Lower leg skin (tissue), 4 donors: ENCODE data around the gene MAMDC2. TPM values are rescaled to one million over a fixed set of nuclear protein-coding genes. Genes with fewer than 3 reads are reported as not detected.

Experiments used
- DNase-seq, 2 donors: peaks; one replicate each; pipeline ENCODE4 v3.0.0-alpha.2; 2019; ENCODE audit warnings: low spot score in 2 of 2
- H3K4me3 ChIP-seq: fragments of 200-600 bp; sonication (generic); 2 replicates; pipeline ENCODE4 v1.5.1; 2017; ENCODE audit warnings: mild to moderate bottlenecking, low read depth; ENCODE audit not compliant: poor library complexity, severe bottlenecking
- CTCF ChIP-seq, 3 donors: fragments of 450-650 bp; IDR thresholded peaks; one replicate each; pipeline ENCODE4 v1.5.1; 2016; ENCODE audit warnings: antibody characterized with exemption in 3 of 3, mild to moderate bottlenecking in 3 of 3, moderate library complexity in 2 of 3
- POLR2A ChIP-seq, 2 donors: fragments of 450-650 bp; IDR thresholded peaks; one replicate each; pipeline ENCODE4 v1.6.1; 2016 to 2017; ENCODE audit warnings: antibody characterized with exemption in 2 of 2, mild to moderate bottlenecking in 1 of 2, moderate library complexity in 1 of 2
- WGBS, 2 donors: methylation state at CpG; one replicate each; pipeline ENCODE4 v1.1.5; 2018; 5-methylcytosine and 5-hydroxymethylcytosine counted together
- intact Hi-C: fragments of 100-400 bp; cut with DNase I; formaldehyde crosslinking; loops from one replicate; pipeline ENCODE4 v1.15.0; 2023; ENCODE audit warnings: low total_unique reads
- total RNA-seq, 4 donors: library from RNA; depleted of rRNA; stranded (reverse); fragments of >200 nt; gene quantifications; one replicate each; pipeline ENCODE4 v1.1.0, GENCODE V29; 2016

Gene MAMDC2
- total RNA-seq, 4 donors from 2014 or later = 5.7 to 14.1 (median 9.9) TPM

GRCh38 chr9:70012569-70012968, 31.1 kb upstream of the MAMDC2 start:
- no peak for DNase-seq
- 85 to 92% methylated on average over 1 of the region's 1 CpG for WGBS, 2 donors
- no peak for TF ChIP-seq POLR2A (IDR thresholded peaks at IDR 0.05)
- TF ChIP-seq CTCF (IDR thresholded peaks at IDR 0.05) = no peak
- H3K4me3 ChIP-seq = no peak overlapping the region
- intact Hi-C loops = no loop called here

GRCh38 chr9:70013598-70014196, 30.0 kb upstream of the MAMDC2 start:
- H3K4me3 ChIP-seq = no peak overlapping the region
- DNase-seq = peak in 1 of 2 donors; percentile 30
- WGBS, 2 donors = 28 to 33% methylated on average over 2 of the region's 2 CpGs
- no peak for TF ChIP-seq CTCF (IDR thresholded peaks at IDR 0.05)
- TF ChIP-seq POLR2A (IDR thresholded peaks at IDR 0.05) = no peak
- intact Hi-C loops = no loop called here

GRCh38 chr9:70015099-70015498, 28.5 kb upstream of the MAMDC2 start:
- WGBS, 2 donors = 86 to 93% methylated on average over 1 of the region's 1 CpG
- intact Hi-C loops = no loop called here

GRCh38 chr9:70020217-70020616, 23.4 kb upstream of the MAMDC2 start:
- intact Hi-C loops = no loop called here
- no peak for TF ChIP-seq POLR2A (IDR thresholded peaks at IDR 0.05)
- no peak for TF ChIP-seq CTCF (IDR thresholded peaks at IDR 0.05)
- WGBS, 2 donors = 89 to 91% methylated on average over 5 of the region's 5 CpGs
- no peak overlapping the region for H3K4me3 ChIP-seq
- DNase-seq = no peak

More at GRCh38 chr9:70015099-70015498, 28.5 kb upstream of the MAMDC2 start:
- TF ChIP-seq CTCF (IDR thresholded peaks at IDR 0.05) (no peak), POLR2A (IDR thresholded peaks at IDR 0.05) (no peak)
- H3K4me3 ChIP-seq = no peak overlapping the region
- DNase-seq = no peak

- WGBS, 2 donors = 34 to 47% methylated on average over 5 of the region's 5 CpGs
- intact Hi-C loops = no loop called here
- peak in 1 of 2 donors; percentile 88 for DNase-seq
- TF ChIP-seq CTCF (IDR thresholded peaks at IDR 0.05) = no peak
- no peak for TF ChIP-seq POLR2A (IDR thresholded peaks at IDR 0.05)
- no peak overlapping the region for H3K4me3 ChIP-seq
Observed at GRCh38 chr9:70020991-70021571, 22.6 kb upstream of the MAMDC2 start.

- TF ChIP-seq CTCF (IDR thresholded peaks at IDR 0.05) (no peak), POLR2A (IDR thresholded peaks at IDR 0.05) (no peak)
- WGBS, 2 donors = 76 to 80% methylated on average over 5 of the region's 5 CpGs
- intact Hi-C loops = no loop called here
- DNase-seq = no peak
- H3K4me3 ChIP-seq = no peak overlapping the region
Observed at GRCh38 chr9:70028287-70028686, 15.4 kb upstream of the MAMDC2 start.
